Right hindlimb (tissue), 1 donor: ENCODE measurements around the gene GSDME.

Source experiments
- DNase-seq: peaks from one replicate; pipeline ENCODE4 v3.0.0-alpha.2; 2018

The GSDME gene

DNA sequence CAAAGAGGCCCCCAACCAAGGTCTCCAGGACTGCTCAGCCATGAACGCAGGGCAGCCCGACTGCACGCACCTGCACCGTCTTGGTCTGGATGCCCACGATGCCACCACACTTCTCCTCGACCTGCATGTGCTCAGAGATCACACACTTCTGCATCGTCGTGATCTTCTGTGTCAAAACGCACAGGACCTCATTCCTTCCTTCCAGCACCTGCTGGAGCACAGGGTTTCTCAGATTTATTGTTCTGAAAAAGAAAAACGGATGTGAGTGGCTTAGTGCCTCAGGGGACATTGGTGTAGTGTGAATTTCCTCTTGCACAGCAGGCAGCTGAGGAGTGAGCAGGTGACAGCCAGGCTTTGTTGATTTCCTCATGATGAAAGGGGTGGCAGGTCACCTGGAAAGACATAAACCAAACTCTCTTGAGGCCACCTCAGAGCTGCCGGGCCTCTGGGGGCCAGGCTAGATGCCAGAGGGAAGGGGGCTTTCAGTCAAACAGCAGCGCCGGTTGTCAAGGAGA, 38.2 kb downstream of the GSDME start:
- no peak for DNase-seq

DNA sequence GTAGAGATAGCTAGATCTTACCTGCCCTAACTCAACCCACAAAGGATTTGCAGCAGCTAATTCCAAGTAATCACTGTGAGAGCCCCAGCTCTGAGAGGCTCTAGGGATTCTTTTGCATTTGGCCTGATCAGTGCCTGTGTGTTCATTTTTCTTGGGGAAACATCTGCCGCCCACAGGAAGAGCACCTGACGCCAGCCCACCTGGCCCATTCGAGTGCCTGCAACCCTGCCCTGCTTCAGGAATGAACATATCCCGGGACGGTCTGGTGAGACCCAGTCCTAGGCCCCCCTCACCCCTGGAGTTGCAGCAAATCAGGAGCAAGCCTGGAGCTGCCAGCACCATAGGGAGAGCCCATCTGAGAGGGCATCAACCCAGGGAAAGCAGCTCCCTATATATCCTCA, 38.8 kb downstream of the GSDME start:
- no peak for DNase-seq

DNA sequence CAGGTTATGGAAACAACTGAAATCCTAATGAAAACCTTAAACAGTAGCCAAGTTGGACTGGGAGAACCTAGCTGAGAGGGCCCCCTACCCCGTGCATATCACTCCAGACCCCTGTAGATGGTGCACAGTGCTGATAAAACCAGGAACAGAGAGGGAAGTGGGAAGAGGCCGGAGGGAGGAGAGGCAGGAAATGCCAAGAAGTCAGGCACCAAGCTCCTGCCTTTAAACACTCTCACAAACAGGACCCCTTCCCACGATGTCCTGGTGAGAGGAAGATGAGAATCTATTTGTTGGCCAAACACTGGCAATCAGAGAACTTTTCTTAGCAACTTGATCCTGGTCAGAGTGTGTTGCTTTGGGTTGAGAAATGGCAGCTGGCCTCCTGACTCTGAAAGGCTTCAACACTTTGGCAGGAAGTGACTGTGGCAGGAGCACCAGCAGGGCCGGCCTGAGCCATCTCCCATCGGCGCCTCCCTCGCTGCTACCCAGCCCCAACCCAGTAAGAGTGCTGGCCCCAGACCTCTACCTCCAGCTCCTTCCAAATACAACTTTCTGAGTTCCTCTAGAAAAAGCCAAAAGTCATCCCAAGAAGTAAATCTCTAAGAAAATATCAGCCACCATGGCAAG, 39.5 kb downstream of the GSDME start:
- no peak for DNase-seq

DNA sequence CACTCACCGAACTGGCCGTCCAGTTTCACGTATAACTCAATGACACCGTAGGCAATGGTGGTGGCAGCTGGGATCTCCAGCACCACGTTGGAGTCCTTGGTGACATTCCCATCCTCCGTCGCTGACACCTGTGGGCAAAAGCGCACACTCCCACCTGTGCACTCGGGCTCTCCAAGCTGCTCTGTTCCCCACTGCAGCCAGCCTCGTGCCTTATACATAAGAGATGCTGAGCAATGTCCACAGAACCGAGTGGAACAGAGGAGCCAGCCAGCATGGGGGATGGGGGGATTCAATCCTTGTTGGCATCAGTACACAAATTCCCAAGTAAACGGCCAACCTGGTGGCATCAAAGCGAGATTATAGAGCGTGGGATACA, 40.0 kb downstream of the GSDME start:
- no peak for DNase-seq

DNA sequence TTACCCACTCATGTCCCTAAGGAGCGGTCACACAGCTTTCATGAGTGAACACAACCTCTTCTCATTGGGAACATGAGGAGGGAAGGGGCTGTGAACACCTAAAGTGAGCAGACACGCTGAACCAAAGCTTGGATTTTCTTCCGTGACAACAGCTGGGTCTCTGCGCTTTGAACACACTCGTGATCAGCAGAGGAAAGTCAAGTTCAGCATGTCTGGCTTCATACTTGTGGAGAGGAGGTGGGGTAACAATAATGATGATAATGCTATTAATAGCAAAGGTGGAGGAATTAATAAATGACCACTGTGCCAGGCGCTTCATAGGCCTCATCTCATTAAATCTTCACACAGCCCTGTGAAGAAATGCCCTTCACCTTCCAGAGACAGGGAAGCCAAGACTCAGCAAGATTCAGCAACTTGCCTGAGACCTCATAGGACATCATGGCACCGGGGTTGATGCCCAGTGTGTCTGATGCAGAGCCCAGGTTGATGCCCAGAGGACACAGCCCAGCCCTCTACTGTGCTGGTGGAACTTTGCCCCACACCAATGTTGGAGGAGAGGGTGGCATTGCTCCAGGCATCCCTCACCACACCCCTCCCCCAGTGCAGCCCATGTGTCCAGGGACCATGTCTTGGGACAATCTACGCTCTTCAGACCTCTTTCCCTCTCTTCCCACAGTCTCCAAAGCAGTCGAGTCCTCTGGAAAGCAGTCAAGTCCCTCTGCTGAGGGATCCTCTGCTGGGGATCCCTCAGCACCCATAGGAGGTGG, 40.6 kb downstream of the GSDME start:
- no peak for DNase-seq

DNA sequence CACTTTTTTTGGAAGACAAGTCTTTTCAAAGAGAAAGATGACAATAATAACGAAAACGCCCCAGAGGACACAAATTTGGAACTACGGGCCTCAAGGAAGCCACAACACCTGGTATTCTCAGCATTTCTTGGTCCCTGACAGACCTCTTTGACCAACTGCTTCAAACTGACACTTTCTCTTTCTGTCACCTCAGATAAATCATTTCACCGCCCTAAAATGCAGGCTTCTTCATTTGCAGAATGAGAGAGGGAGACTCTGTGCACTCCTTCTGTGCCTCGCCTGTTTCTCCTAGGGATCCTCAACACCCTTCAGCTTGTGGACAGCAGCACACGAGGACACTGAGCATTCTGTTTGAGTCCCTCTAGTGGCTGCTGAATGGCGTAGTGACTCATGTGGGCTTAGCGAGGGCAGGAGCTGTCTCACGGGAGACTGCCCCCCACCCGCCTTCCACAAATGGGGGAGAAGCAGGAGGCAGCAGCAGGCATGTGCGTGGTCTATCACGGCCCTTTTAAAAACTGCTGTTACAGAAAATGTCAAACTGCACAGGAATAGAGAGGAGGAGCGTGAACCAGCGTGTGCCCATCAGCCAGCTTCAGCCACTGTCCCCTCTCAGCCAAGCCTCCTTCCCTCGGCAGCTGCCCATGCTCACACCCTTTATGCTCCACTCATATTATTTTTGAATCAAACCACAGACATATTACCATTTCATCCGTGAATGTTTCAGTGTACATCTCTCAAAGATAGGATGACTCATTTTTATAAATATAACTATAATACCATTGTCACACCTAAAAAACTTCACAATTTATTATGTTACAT, 41.4 kb downstream of the GSDME start:
- DNase-seq: no peak

DNA sequence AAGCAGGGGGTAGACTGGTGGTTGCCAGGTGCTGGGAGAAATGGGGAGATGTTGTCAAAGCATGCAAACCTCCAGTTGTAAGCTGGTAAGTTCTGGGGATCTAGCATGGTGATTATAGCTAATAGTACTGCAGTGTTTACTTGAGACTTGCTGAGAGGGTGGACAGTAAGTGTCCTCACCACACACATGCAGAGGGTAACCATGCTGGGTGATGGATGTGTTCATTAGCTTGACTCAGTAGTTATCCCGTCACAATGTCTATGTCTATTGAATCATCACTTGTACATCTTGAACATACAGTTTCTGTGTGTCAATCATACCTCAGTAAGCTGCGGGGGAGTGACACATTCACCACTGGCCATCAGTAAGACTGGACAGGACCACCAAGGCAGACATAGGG, 42.1 kb downstream of the GSDME start:
- no peak for DNase-seq

DNA sequence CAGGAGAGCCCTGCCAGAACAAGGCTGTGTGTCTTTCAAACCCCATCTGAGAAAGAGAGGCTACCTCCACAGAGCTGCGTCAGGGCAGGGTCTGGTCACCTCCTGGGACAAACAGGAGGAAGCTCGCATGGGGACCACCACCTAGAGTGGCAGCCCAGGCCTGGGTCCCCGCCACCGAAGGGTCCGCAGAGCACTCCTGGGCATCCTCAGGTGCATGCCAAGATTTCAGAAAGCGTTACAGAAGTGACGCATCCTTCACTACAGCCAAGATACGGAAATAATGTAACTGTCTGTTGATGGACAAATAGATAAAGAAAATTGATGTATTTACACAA, 42.6 kb downstream of the GSDME start:
- DNase-seq: no peak

DNA sequence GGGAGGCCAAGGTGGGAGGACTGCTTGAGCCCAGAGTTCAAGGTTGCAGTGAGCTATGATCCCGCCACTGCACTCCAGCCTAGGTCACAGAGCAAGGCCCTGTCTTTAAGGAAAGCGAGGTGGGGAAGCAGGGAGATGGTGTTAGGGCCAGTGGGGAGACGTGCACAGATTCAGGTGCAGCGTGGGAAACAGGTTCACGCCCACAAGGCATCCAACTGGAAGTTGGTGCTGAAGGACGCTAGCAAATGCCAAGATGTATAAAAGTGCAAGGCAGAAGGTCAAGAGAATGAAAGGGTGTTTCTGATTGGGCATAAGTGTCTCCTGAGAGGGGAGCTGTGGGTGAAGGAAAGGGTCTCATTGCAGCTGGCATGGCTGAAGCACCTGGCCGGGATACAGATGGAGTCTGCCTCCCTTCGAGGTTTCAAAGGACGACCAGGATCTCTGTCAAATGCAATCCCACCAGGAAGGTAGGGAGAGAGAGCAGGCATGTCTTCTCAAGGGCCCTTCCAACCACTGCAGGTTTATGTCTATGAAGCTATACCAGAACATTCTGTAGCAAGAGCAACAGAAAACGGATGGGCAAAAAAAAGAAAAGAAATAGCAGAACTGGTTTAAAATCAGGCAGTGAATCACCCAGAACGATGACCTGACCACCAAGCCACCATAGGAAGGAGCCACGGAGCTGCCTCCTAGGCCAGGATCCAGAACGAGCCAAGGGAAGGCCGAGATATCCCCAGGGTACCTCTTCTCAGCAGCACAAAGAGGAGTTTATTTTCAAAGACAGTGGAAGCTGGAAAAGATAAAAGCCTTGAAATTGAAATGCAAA, 43.2 kb downstream of the GSDME start:
- DNase-seq: no peak

DNA sequence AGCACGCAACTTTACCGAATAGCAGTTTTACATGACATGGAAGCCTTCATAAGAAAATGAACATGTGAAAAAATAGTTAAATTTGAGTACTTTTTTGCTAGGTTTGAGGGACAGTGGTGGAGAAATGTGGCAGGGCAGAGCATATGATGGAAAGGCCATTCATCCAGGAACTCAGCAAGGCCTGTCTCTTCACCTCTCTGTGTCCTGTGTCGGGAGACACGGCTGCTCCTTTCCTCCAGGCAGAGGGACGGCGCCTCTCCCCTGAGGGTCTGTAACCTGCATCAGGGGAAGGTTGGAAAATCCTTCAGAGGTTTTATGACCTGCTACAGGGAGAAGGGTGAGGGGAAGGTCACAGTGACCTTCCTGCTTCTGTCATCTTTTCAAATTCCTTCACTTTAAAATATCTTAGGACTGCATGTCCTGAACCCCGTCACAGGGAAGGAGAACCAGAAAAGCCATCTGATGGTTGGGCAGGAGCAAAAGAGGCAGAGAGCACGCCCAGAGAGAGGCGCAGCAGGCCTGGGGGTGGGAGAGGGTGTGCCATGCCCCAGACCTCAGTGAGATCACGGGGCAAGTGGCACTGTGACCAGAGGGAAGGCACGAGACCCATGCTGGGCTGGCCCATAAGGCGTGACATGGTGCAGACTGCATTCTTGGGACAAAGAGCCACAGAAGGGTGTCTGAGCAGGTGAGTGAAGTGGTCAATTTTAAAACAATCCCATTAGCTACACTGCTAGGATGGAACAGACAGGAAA, 44.0 kb downstream of the GSDME start:
- DNase-seq: no peak

DNA sequence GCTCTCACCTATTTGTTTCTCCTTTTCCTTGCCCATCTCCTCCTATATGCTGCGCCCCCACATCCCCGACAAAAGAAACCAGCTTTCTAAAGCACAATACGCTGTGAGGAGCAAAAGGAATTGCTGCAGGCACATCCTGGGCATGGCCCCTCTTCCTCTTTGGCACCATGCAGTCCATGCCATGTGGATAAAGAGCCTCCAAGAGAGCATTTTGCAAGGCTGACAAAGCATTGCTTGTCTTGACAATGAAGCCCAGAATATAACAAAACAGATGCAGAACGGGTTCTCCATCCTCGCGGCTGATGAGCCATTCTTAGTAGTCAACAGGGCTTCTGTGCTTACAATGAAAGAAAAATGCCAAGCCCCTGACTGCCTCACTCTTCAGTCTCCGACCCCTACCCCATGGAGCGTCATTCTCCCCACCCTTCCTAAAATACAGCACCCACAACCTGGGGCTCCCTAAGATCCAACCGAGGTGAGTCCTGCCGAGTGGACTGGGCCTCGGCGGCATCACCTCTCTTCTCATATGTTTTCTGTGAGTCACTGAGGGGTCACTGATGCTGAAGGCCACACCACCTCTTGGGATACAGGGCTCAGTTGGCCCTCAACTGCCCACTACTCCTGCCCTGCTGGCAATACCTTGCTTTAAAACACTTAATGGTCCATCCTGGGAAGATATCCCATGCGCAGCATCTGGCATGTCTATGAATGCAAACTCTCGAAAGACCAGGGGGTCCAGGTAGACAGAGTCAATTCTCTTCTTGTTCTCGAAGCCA, 47.5 kb downstream of the GSDME start:
- no peak for DNase-seq

DNA sequence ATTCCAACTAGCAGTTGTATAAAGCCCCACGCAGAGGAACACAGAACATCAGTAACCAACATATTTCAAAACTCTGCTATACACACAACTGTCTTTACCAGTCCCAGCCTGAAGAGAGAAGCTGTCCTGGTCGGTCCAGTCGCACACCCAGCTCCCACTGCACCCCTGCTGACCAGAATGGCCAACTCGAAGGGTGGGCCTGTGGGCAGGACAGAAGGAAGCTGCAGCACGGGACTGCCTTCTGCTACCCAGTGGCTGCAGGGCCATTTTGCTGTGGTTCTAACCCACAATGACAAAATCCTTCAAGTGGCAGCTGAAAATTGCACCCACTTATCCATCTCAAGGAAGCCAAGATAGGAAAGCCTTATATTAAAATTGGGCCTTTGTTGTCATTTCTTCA, 48.2 kb downstream of the GSDME start:
- DNase-seq: no peak

DNA sequence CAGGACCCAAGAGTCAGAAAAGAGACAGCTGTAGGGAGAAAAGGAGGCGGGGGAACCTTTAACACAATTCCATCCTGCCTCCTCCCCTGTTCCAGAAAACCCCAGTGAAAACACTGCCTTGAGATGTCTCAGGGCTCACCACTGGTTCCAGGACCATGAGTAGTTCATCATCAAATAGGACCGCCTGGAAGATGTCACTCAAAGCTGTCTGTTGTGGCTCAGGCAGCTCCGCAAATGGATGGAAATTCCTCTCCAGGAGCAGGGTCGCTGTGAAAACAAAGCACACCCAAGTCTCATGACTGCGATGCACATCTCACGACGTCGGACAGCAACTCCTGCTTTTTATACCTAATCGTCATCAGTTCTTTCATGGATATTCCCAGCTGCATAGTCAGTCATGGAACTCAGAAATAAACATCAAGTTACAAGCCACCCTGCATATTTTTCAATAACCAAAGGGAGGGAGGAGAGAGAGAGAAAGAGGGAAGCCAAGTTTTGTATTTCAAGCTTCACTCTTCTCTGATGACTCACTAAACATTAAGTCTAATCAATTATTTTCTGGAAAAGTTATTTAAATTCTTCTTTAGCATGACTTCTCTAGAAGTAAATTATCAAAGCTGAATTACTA, 49.2 kb downstream of the GSDME start:
- no peak for DNase-seq

DNA sequence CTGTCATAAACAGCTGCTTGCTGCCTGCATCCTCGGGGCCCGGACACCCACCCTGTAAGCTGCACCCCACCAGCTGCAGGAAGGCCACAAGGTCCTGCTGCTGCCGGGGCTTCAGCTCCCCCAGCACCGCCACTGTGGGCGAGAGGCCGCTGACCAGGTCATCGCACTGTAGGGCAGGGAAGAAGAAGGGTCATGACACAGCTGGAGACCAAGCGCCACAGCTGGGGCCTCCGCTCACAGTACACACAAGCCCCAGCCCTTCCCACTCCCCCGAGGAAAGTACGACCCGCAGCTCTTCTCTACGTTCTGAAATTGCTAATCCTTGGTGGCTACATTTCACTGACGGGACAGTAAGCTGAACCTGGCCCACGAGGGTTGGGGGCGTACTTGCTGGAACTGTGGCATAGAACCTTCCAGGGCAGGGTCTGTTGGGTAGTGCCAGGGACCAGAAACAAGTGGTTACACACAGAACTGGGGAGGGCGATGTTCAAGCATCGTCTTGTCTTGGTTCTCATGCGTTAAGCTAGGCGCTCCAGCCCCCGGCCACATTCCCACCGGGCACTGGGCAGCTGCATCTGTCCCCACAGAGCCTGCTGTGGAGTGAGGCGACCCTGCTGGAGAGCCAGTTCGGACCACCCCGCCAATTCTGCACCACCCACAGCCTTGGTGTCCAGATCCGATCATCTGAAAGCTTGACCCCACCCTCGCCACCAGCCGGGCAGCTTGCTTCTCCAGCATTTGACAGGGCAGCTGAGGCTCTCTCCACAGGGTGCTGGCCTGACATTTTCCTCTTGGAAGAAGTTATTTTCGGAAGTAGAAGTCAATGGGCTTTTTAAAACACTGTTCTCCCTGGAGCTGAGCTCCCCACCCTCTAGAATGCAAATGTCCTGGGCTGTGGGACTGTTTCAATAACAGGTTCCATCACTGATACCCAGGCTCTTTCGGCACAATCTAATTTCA, 50.8 kb downstream of the GSDME start:
- no peak for DNase-seq

DNA sequence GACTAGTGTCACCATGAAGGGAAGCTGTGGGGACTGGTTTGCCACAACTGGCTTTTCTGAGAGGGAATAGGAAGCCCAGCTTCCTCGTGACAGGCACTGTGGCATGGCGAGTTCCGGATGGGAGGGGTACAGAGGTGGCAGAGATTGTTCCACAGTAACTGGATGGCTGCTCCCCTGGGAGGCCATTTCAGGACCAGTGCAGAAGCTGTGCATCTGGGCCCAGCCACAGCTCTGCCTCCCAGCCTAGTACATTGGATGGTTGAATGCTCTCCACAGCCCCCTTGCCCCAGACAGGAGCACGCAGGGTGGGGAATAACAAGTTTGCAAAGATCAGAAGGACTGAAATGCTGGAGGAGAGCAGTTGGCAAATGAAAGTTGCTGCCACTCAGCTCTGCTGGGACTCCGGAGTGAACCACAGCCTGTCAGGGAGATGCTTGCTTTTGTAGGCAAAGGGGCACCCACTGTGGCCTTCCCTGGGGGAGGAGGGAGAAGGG, 51.8 kb downstream of the GSDME start:
- DNase-seq: no peak

DNA sequence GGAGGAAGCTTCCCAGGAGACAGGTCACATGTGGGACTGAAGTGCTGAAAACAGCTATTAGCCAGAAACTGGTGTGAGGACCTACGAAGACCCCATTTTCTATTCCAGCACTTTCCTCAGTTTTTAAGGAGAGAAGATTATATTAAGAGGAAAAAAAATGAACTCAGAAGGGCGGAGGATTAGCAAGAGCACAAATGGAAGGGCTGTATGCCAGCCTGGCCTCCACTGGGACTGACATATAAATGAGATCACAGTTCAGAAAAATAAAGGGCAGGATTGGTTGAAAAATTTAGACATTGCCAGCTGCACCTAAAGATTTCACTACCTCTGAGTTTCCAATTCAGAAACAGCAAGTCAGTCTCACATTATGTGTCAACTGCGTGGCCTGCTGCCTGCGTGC, 53.0 kb downstream of the GSDME start:
- DNase-seq: peak; percentile 58

DNA sequence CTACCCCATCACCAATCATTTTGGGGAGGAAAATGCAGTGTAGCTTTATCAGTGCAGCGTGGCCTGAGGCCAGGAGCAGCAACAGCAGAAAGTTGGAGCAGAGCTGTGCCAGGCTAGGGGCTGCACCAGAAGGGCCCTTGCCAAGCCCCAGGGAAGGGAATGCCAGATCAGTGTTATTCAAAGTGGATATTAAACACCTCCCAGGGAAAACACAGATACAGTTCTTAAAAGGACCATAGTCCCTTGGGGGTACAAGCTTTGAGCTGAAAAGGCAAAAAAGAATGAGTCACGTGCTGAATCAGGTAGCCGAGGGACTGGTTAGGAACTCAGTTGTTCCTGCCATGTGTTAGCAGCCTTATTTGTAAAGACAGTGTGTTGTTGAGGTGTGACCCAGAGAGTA, 54.0 kb downstream of the GSDME start:
- no peak for DNase-seq

DNA sequence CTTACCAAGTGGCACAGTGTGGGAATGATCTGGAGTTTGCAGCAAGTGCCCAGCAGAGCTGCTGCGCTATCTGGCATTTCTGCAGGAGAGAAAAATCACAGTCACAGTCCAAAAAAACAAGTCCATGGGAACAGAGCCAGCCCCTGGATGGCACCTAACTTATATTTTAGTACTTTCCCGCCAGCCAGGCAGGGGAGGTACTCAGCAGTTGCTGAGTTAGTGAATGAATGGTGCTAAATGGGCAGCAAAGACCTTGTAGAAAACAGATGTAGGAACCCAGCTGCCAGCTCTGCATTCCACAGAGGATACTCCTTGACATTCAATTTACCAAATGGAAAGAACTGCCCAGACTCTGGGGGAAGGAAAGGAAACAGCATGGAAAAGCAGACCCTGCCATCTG, 54.5 kb downstream of the GSDME start:
- DNase-seq: peak; percentile 79
